CD4-positive, alpha-beta T cell (primary cell): ENCODE measurements around the gene R3HDM1. TPM values are rescaled to one million over a fixed set of nuclear protein-coding genes. Genes with fewer than 3 reads are reported as not detected.

Source experiments
- ATAC-seq: fragments of 200-7000 bp; cut with Tn5 transposase; one replicate; pipeline ENCODE4 v1.10.0; 2022; ENCODE audit warnings: mild to moderate bottlenecking; ENCODE audit not compliant: poor library complexity
- CTCF ChIA-PET: fragments of 350-600 bp; sonication (Branson Sonifier 250); formaldehyde crosslinking; loops from one replicate; lab custom pipeline; 2021; ENCODE audit warnings: antibody characterized with exemption, inconsistent platforms; lab: Charles Lee
- POLR2A ChIA-PET: fragments of 350-600 bp; sonication (Branson Sonifier 250); formaldehyde crosslinking; loops from one replicate; lab custom pipeline; 2021; ENCODE audit warnings: antibody characterized with exemption, inconsistent platforms; lab: Charles Lee
- DNase-seq, 14 experiments: peaks; one replicate each; pipeline ENCODE4 v3.0.0-alpha.2; 2013 to 2020; ENCODE audit warnings: mixed read lengths in 2 of 14
- H3K27ac ChIP-seq, 2 donors: one replicate each; pipeline versions ENCODE4 v1.5.1 to v1.7.0; 2013; ENCODE audit warnings: low read length in 2 of 2, low read depth in 1 of 2, mild to moderate bottlenecking in 1 of 2
- H3K27me3 ChIP-seq, 2 experiments: 1 replicate in 1 of 2; 2 replicates in 1 of 2; pipeline versions ENCODE4 v1.6.1 to v1.7.0; 2013; ENCODE audit warnings: low read length in 2 of 2, control low read depth in 1 of 2, mild to moderate bottlenecking in 1 of 2, moderate library complexity in 1 of 2; ENCODE audit not compliant: insufficient read depth in 2 of 2, control insufficient read depth in 1 of 2
- H3K36me3 ChIP-seq: one replicate; pipeline ENCODE4 v1.6.1; 2013; ENCODE audit warnings: low read length, control low read depth; ENCODE audit not compliant: insufficient read depth
- H3K4me1 ChIP-seq: one replicate; pipeline ENCODE4 v1.6.1; 2013; ENCODE audit warnings: low read length, control low read depth; ENCODE audit not compliant: insufficient read depth
- H3K4me3 ChIP-seq: one replicate; pipeline ENCODE4 v1.5.1; 2013; ENCODE audit warnings: mild to moderate bottlenecking, low read length, moderate library complexity
- H3K9me3 ChIP-seq, 2 experiments: 1 replicate in 1 of 2; 2 replicates in 1 of 2; pipeline versions ENCODE4 v1.6.1 to v1.7.0; 2013; ENCODE audit warnings: low read length in 2 of 2, mild to moderate bottlenecking in 2 of 2, control low read depth in 1 of 2, moderate library complexity in 1 of 2; ENCODE audit not compliant: control insufficient read depth in 1 of 2, insufficient read depth in 1 of 2
- H3K27ac Mint-ChIP-seq: one replicate; pipeline ENCODE4 v1.8.0; 2020; ENCODE audit warnings: mixed read lengths
- H3K27me3 Mint-ChIP-seq: one replicate; pipeline ENCODE4 v1.8.0; 2021; ENCODE audit warnings: mixed read lengths
- H3K36me3 Mint-ChIP-seq: one replicate; pipeline ENCODE4 v1.8.0; 2021; ENCODE audit warnings: low read depth, mixed read lengths
- H3K4me1 Mint-ChIP-seq: one replicate; pipeline ENCODE4 v1.8.0; 2021; ENCODE audit warnings: low read depth, mixed read lengths
- H3K4me3 Mint-ChIP-seq: one replicate; pipeline ENCODE4 v1.8.0; 2020; ENCODE audit warnings: mild to moderate bottlenecking, mixed read lengths
- H3K9me3 Mint-ChIP-seq: one replicate; pipeline ENCODE4 v1.8.0; 2020; ENCODE audit warnings: mixed read lengths
- intact Hi-C, 2 experiments: fragments of 100-400 bp; cut with DNase I in 1 of 2; cut with micrococcal nuclease in 1 of 2; formaldehyde crosslinking; loops; one replicate each; pipeline versions ENCODE4 v1.15.1 to v1.9.0; 2023 to 2025; cut with DNase I, micrococcal nuclease
- total RNA-seq, 174 experiments: library from RNA in 2 of 174; stranded (reverse) in 2 of 174; gene quantifications; one replicate each; pipeline ENCODE4 v1.2.3 and lab custom pipeline; 2021 to 2026
- TF ChIP-seq, protein P1 (sequence below): fragments of 200-600 bp; IDR thresholded peaks from one replicate; pipeline ENCODE4 v1.8.0; 2022; ENCODE audit warnings: antibody characterized with exemption, mild to moderate bottlenecking

The R3HDM1 gene
- total RNA-seq, 2 experiments from 2014 or later: 39.7 to 41.4 TPM

DNA sequence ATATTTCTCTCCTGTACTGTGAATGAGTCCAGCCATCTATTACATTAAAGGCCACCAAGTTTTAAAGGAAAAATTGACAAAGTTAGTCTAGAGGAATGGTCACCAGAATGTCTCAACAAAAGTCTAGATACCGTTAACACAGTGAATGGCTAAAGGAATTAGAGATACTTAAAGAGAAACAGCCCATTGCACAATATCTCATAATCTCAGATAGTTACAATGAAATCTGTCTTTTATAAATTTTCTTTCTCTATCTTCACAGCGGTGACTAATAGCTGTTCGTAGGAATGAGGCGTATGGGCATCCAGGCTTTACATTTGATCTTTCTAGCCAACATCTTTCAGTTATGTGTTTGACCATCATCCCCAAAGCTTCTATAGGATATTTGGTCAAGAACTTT, 30.6 kb downstream of the R3HDM1 start:
- intact Hi-C loops: no loop called here
- Mint-ChIP-seq H3K36me3 (peaks cover 17% of the 10 kb centered on the region), H3K27ac (no peak overlapping the region), H3K9me3 (no peaks in the 10 kb centered on the region), H3K4me1 (peaks cover 8% of the 10 kb centered on the region), H3K27me3 (no peaks in the 10 kb centered on the region), H3K4me3 (no peak overlapping the region)
- no peaks in the 10 kb centered on the region for H3K36me3 ChIP-seq
- POLR2A ChIA-PET: no interaction called here
- H3K4me3 ChIP-seq: no peak overlapping the region
- no peaks in the 10 kb centered on the region for H3K9me3 ChIP-seq
- CTCF ChIA-PET: interaction anchor here (1.0 kb wide), 1 partner anchor 24 kb away, joined by 3 read pairs; no protein-coding TSS in a partner anchor
- no peaks in the 10 kb centered on the region for H3K27me3 ChIP-seq
- no peak overlapping the region for H3K27ac ChIP-seq
- no peak for ATAC-seq
- TF ChIP-seq, protein P1, sequence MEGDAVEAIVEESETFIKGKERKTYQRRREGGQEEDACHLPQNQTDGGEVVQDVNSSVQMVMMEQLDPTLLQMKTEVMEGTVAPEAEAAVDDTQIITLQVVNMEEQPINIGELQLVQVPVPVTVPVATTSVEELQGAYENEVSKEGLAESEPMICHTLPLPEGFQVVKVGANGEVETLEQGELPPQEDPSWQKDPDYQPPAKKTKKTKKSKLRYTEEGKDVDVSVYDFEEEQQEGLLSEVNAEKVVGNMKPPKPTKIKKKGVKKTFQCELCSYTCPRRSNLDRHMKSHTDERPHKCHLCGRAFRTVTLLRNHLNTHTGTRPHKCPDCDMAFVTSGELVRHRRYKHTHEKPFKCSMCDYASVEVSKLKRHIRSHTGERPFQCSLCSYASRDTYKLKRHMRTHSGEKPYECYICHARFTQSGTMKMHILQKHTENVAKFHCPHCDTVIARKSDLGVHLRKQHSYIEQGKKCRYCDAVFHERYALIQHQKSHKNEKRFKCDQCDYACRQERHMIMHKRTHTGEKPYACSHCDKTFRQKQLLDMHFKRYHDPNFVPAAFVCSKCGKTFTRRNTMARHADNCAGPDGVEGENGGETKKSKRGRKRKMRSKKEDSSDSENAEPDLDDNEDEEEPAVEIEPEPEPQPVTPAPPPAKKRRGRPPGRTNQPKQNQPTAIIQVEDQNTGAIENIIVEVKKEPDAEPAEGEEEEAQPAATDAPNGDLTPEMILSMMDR: no peak
- H3K4me1 ChIP-seq: no peaks in the 10 kb centered on the region
- DNase-seq: no peak

DNA sequence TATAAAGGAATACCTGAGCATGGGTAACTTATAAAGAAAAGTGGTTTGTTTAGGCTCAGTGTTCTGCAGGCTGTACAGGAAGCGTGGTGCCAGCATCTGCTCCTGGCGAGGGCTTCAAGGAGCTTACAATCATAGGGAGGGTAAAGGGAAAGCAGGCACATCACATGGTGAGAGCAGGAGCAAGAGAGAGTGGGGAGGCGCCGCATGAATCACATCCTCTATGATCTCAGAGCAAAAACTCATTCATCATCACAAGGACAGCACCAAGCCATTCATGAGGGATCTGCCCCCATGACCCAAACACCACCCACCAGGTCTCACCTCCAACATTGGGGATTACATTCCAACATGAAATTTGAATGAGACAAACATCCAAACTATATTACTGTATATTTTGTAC, 32.5 kb downstream of the R3HDM1 start:
- no peaks in the 10 kb centered on the region for H3K9me3 ChIP-seq
- POLR2A ChIA-PET: no interaction called here
- DNase-seq: no peak
- no peaks in the 10 kb centered on the region for H3K27me3 Mint-ChIP-seq
- TF ChIP-seq, protein P1: no peak
- CTCF ChIA-PET: no interaction called here
- no peak overlapping the region for H3K27ac Mint-ChIP-seq
- H3K36me3 ChIP-seq: no peaks in the 10 kb centered on the region
- H3K36me3 Mint-ChIP-seq: peaks cover 22% of the 10 kb centered on the region
- intact Hi-C loops: no loop called here
- no peak for ATAC-seq
- H3K9me3 Mint-ChIP-seq: no peaks in the 10 kb centered on the region
- H3K27ac ChIP-seq: no peak overlapping the region
- H3K4me3 Mint-ChIP-seq: no peak overlapping the region
- H3K27me3 ChIP-seq: no peaks in the 10 kb centered on the region
- H3K4me3 ChIP-seq: no peak overlapping the region
- H3K4me1 ChIP-seq: no peaks in the 10 kb centered on the region
- H3K4me1 Mint-ChIP-seq: no peaks in the 10 kb centered on the region

DNA sequence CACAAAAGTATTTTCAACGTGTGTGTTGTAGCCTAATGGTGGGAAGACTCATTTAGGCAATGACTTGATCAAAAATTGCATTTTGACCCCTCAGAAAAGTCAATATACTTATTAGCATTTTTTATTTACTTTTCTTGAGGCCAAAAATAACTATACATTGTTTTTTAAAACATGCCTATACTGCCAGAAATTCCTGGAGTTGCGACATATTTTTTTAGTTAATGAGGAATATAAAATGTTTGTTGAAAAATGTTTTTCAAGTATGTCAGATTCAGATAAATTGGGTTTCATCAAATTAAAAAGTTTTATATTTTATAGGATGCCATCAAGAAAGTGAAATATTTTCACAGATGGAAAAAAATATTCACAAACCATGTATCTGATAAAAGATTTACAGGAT, 39.6 kb downstream of the R3HDM1 start:
- ChIA-PET CTCF (no interaction called here), POLR2A (no interaction called here)
- no peak overlapping the region for H3K4me3 Mint-ChIP-seq
- peaks cover 19% of the 10 kb centered on the region for H3K36me3 Mint-ChIP-seq
- Histone ChIP-seq H3K9me3 (no peaks in the 10 kb centered on the region), H3K27me3 (no peaks in the 10 kb centered on the region), H3K36me3 (no peaks in the 10 kb centered on the region), H3K4me1 (no peaks in the 10 kb centered on the region), H3K4me3 (no peak overlapping the region), H3K27ac (no peak overlapping the region)
- no peaks in the 10 kb centered on the region for H3K9me3 Mint-ChIP-seq
- intact Hi-C loops: no loop called here
- H3K27me3 Mint-ChIP-seq: no peaks in the 10 kb centered on the region
- no peak for DNase-seq
- H3K27ac Mint-ChIP-seq: no peak overlapping the region
- no peak for ATAC-seq
- TF ChIP-seq, protein P1: no peak
- H3K4me1 Mint-ChIP-seq: no peaks in the 10 kb centered on the region
